HL-60/S4 (cell line): ENCODE data around the gene JARID2.

ENCODE experiments used
- in situ Hi-C: fragments of 300-500 bp; cut with MboI; formaldehyde crosslinking; loops from 2 replicates; pipeline ENCODE4 v1.14.3; 2022; ENCODE audit warnings: low sequenced_read_pairs

JARID2 gene

DNA sequence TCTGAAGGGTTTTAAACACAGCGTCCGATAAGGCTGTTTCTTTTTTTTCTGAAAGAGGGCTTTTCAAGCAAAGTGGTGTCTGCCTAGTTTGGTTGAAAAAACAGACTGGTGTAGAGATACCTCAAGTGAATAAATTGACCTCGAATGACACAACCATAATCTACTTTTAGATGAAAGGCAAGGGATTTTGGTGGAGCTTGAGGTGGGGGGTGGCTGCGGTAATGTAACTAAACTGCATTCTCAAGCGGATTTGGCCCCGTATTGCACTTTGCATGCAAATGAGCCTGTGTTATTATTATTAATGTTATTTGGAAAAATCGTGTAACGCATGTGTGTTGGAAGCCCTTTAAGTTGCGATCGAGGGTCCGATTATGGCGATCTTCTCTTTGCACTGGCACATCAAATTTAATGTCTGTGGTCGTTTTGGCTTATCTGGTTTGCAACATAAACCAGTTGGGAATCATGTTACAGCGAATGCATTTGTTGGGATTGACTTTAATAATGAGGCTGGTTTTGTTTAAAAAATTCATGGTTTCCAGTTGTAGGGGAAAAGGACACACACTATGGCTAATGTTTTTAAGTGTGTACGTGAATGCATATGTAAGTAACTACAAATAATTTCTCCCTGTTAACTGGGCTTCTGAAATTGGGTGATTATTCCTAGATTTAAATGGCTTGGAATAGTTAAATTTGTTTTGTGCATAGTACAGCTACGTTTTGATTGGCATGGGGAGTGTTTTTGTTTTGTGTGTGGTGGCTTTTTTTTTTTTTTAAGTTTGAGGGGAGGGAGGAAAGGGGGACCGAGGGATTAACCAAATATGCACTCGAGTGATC lies 1.0 kb downstream of the JARID2 start:
- in situ Hi-C loops, result no loop called here

DNA sequence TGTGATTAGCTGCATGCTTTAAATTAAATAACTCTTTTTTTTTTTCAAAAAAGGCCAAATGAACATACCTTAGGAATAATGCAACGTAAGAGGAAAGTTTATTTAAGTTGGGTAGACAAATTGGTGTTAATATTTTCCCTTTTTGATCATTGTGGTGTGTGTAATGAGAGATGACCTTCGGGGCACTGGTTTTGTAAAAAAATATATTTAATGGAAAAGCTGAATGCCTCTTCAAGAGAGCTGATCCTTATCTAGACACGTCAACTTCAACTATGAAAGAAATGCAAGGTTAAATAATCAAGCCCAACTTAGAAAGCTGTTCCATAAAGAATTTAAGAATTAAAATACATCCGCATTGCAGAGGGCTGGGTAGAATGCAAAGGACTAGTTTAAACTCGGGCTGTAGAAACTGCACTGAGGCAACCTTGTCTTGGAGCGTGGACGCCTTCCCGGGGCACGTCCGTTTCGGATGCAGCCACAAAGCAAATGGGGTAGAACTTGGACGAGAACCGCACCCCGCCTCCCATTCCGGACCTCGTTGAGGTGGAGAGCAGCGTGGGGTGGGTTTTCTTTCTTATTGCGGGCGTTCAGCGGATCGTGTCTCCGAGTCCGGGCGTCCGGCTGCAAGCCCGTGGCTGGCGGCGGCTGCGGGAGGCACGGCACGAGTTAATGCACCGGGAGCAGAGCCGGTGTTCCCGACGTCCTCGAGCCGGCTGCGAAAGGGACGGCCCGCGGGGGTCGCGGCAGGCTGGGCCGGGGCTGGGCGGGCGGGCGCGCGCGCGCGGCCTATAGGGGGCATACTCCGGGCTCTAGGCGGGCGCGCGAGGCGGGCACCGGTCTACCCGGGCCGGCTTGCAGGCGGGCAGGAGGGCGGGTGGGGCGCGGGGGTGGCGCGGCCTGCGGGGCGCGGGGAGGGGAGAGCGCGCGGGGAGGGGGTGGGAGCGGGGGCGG lies 1.9 kb downstream of the JARID2 start:
- in situ Hi-C loops, result no loop called here

DNA sequence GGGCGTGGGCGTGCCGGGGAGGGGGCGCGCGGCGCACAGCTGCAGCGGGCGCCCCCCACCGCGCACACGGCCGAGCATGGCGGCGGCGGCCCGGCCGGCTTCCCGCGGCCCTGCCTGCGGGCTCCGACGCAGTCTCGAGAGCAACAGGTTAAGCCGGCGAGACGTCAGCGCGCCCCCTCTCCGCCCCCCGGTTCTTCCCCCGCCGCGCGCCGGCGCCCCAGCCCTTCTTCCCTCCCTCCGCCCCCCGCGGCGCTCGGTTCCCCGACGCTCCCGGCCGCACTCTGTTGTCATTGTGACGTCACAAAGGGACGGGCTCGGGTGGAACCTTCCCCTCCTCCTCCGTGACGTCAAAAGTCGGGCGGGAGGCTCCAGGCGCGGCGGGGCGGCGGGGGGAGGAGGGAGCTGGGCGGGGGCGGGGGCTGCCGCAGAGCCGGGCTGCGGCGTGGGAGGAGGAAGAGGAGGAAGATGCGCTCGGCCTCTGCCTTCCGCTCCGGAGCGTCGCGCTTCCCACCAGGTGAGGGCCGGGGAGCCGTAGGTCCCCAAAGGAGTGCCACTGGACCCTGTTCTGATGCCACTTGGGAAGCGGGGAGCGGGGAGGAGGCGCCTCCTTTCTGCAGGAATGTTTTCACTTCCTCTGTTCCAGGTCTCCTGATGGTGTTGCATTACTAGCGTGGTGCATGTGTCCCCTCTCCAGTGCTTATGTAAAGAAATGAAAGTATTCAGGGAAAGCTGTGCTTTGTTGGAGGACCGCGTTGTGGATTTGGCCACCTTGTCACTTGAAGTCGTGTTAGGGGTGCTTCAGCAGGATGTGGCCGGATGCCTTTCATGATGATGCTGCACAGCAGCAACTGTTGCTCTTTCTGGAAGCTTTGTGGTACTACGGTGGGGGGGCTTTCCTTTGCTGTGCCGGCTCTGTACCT lies 2.8 kb downstream of the JARID2 start:
- in situ Hi-C loops, result no loop called here

DNA sequence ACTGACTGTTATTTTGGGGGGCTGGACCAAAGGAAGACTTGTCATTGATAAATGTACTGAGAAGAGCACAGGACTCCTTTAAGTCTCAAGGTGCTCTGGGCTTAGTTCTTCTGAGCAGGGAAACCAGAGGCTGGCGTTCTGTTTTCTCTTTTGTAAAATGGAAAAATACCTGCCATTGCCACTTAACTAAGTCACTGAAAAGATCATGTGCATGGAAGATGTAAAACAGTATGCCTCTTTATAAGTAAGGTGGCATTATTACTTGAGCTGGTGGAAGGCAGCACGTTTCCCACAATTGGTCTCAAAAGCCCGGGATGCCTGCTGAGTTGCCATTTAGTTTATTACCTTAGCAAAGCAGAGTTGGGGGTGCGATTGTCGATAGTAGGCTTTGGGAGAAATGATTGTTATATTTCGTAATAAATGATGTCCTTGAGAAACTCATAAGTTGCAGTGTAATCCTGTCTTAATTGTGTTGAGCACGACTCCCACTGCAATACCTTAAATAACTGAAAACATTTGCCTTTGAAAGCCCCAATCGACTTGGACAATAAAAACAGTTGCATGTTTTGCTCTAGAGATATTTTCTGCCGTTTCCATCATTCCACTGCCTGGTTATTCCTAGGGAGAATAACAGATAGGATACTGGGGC lies 3.6 kb downstream of the JARID2 start:
- in situ Hi-C loops, result no loop called here

DNA sequence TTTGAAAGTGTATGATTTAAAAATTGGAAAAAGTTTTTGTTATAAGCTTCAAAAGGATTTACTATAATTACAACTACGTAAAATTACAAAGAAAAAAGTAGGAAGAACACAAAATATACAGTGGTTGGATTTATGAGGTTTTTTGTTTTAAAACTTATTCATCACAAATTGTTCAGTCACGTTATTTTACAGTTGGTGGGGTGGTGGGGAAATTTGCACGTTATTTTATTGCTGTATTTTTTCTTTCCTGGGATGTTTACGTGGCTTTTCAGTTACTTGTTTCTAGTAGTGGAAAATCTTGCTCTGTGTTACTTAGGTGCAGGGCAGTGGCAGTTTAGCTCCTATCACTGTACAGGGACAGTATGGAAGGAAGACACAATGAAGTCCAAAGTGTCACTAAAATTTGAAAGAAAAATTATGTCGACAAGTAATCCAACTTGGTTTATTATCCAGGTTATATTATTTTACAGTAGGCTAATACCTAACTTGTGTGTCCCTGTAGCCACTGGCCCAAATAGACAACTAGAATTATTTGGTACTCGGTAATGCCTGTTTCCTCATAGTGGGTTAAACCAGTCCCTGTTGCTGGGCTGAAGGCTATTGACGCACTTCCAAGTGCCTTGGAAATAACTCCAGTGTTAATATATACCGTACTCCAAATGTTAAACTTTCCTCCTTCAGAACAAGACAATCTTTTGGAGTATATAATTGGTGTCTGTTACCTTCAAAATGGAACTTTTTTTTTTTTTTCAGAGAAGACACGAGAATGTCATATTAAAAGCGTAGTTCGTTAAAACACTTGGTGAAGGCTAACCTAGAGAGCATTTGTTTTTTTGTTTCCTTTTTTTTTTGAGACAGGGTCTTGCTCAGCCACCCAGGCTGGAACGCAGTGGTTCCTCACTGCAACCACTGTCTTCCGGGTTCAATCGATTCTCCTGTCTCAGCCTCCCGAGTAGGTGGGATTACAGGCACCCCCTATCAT lies 4.6 kb downstream of the JARID2 start:
- in situ Hi-C loops, result no loop called here

DNA sequence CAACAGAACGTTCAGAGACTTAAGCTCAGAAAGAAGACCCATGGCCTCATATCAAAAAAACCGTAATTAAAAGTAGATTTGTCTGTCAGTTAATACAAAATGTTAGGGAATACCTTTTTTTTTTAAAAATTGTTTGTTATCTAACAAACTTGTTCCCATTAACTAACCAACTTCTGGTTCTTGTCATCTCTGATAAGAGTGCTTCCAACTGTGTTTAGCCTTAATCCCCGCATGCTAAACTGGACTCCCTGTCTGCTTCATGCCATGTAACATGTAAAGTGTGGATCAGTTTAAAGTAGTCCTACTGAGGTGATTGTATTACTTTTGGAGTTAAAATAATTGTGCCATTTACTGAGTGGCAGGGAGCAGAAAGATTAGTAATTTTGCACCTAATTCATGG lies 6.3 kb downstream of the JARID2 start:
- in situ Hi-C loops, result no loop called here

DNA sequence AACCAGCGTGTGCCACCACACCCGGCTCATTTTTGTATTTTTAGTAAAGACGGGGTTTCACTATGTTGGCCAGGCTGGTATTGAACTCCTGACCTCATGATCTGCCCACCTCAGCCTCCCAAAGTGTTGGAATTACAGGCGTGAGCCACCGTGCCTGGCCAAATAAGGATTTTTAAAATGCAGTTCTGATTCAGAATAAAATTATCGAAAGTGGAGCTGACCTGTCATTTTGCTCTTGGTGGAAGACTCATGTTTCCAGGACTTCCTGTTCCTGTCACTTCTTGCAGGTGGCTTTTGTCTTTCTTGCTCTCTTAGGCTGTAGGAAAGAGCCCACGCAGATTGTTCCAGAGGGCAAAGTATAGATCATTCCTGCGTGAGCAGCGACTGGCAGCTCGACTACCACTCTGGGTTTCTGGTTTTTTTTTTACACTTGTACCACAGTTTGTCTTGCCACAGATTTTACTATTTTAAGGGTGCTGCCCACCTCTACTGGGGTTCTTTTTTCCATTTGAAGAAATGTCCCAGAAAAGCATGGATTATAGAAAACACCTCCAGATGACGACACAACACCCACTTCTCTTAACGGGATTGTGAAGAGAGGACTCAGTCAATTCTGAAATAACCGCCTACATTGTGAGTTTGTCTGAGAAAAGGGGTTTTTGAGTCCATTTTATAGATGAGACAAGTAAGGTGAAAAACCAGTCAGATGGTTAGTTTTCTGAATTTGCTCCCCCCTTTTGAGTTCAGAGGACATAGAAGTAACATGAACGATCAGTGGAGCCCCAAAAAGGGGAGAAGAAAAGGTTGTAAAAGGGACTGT lies 7.5 kb downstream of the JARID2 start:
- in situ Hi-C loops, result no loop called here

DNA sequence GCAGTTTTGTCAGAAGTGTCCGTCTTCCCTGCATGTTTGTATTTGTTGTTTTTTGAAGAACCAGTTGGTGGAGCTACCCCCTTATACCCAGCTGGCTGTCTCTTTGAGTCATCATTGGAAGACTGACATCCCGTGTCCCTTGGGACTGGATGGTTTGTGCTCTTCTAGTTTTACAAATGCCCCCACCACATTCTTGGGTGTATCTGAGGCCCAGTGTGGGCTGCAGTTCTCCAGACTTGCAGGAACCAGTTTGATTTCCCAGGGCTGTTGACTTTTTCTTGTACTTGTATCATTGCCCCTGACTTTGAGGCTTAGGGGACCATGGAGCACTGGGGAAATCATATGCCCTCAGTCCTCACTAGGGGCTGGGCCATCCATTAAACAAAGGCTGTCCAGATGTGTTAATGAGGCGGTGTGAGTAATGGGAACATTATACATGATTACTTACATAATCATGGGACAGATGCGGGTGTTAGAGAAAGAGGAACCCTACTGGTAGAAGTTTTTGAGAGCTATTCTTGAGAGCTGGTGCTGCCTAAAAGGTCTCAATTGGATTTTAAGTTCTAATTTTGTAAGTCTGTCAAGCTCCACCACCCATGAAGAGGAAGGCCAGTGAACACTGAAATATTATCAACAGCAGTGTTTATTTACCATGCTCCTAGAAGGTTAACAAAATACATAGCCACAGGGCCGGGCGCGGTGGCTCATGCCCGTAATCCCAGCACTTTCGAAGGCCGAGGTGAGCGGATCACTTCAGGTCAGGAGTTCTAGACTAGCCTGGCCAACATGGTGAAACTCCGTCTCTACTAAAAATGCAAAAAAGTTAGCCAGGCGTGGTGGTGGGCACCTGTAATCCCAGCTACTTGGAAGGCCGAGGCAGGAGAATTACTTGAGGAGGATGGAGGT lies 8.5 kb downstream of the JARID2 start:
- in situ Hi-C loops, result no loop called here

DNA sequence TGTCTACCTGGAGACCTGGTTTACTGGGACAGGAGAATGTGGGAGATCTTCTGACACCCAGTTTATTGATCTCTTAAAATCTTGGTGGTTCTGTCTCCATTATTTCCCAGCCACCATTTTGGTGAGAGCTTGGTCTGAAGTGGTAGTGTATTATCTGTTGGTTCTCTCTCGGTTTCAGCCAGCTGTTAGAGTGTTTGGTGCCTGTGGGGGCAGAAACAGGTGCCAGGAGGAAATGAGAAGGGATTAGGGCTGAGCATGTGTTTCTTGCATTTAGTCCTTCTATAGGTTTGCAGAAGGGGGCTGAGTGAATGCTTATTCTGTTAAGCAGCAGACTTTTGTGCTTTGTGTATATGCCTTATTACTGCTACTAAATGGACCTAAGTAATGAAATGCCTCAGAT lies 9.6 kb downstream of the JARID2 start:
- in situ Hi-C loops, result no loop called here

DNA sequence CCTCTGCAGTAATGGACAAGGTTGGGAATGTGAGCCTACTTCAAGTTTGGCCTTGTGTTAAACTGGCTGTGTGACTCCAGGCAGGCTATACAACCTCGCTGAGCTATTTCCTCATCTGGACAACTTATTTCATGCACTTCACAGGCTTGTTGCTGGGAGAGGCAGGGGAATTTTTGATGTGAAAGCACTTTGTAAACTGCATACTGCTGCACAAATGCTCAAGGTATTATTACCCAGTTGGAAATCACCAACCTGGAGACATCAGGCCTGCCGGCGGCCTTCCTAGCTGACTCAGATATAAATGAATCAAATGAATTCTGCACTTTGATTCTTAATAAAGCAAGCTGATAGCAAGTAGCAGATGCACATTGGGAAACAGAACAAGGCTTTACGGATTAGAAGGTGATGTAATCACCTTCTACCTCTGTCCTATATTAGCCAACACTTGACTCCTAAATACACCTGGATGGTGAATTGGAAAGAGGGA lies 10.1 kb downstream of the JARID2 start:
- in situ Hi-C loops, result no loop called here

DNA sequence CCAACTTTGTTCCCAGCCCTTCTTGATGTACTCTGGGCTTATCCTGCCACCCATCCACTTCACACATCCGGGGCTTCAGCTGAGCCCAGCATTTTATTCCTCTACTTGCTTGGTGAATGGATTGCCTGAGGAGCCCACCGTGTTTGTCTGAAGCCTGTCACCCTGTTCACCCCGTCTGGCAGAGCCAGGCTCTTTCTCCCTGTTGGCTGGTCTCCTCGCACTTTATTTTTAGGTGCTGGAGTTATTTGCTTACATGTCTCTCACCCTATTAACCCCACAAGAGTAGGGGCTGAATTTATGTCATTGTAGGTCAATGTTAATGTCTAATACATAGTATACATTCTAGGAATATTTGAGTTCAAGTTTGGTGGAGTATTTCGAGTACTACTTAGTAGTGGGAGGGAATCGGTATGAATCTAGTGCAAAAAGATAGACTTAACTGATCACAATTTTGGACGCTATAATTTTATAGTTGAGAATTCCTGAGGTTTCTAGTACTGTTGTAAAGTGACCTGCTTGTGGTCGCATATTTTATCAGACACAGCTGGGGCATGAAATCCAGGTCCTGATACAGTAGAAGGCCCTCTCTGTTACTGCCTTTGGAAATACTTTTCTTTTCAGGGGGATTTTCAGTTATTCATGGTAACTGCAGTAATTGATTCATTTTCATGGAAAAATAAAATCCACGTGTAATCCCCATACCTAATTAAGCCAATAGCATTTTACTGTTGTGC lies 10.8 kb downstream of the JARID2 start:
- in situ Hi-C loops, result no loop called here

DNA sequence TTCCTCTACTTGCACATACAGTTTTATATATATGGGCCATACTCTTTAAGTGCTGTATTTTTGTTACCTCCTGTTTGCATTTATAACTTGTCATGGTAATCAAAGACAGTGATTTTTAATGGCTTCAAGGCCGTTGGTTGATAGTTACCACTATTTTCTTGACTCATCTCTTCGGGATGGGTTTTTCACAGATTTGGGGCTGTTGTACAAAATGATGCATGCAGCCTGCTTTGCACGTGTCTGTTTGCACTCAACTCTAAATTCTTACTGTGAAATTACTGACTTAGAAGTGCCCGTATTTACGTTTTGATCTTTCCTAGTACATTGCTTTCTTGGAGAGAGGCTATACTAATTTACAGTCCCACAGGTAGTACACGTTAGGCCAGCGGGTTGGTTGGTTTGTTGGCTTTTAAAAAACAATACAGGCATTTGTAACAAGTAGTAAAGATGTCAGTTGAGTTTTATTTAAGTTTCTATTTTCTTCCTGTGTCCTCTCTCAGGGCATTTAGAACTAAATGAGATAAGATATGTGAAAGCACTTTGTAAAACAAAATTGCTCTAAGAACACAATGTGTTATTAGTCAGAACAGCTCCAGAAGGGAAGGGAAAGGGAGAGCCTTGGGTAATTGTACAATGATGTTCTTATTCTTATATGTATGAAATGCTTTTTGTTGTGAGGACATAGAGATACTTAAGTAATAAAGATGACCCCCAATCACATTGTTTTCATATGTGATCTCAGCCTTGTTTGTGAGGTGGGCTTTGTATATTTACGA lies 11.7 kb downstream of the JARID2 start:
- in situ Hi-C loops, result no loop called here

DNA sequence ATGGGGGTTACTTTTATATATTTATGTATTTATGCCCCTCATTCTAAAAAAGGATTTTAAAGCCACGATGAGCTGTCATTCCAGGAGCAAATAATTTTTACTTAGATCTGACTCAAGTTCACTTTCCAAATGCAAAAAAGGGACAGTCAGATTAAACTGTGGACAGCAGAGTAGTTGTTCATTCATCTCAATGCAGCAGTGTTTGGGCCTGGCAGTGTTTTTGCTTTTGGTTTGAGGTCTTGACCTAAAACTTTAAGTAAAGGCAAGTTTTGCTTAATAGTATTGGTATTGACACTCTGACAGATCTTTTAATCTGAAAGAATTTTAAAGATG lies 13.9 kb downstream of the JARID2 start:
- in situ Hi-C loops, result no loop called here

DNA sequence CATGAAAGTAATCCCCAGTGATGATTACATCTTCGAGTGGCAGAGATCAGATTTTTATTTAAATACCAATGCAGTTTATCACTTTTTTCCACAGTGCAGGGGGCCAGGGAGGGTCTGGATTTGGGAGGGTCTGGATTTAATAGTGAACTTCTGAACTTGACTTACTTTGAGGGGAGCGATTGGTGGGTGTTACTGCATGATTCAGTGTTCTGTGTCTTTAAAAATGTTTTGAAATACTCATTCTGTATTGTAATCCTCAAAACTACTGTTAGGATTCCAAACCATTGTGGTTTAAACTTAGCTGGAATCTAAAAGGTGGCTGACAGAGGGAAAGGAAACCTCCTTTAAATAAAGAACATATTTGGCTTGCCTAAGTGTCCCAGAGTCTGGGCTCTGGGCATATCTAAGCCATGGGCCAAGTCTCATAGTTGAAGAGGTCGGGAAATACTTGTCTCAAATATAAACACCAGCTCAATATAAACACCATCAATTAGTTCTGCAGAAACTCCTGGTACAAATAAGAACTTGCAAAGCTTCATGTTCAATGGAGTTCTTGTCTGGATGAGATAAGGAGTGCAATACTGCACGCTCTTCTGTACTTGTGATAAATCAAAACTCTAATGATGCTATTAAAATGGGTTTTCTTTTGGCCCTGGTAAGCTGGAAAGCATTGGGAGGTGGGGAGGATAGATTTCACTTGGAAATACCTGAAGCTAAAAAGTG lies 14.4 kb downstream of the JARID2 start:
- in situ Hi-C loops, result no loop called here

DNA sequence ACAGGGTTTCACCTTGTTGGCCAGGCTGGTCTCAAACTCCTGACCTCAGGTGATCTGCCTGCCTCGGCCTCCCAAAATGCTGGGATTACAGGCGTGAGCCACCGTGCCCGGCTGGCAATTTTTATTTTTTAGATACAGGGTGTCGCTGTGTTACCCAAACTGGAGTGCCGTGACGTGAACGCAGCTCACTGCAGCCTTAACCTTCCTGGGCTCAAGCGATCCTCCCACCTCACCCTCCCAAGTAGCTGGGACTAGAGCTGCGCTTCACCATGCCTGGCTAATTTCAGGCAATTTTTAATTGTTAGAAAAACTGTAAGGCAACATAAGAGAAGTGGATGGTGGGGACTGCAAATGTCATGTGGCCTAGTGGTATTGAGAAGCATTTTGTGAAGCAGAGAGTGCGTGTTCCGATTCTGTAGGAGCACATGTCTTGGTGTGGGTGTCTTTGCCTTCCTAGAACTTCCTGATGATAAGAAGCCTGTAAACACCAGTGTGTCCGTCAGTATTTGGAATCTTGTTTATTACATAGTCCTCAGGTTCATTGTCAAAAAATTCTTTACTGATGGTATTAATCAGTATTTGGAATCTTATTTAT lies 18.0 kb downstream of the JARID2 start:
- in situ Hi-C loops, result no loop called here
